ENCODE data around the gene ZFY. TPM values are rescaled to one million over a fixed set of nuclear protein-coding genes. Genes with fewer than 3 reads are reported as not detected.

The ZFY gene
- total RNA-seq, 1 experiment from 2014 or later: not detected

DNA sequence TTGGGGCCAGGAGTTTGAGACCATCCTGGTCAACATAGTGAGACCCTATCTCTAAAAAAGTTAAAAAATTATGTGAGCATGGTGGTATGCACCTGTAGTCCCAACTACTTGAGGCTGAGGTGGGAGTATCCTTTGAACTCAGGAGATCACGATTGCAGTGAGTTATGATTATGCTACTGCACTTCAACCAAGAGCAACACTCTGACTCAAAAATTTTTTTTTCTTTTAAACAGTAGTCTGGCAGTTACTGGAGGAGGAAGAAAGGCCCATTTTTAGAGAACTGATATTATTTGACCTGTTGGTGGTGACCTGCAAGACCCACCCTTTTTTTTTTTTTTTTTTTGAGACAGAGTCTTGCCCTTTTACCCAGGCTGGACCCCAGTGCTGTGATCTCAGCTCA, 29.6 kb downstream of the ZFY start:
- no peak for TF ChIP-seq EZH2phosphoT487 (IDR thresholded peaks at IDR 0.05; ENCODE audit: borderline replicate concordance, low read length)
- TF ChIP-seq, protein P1, sequence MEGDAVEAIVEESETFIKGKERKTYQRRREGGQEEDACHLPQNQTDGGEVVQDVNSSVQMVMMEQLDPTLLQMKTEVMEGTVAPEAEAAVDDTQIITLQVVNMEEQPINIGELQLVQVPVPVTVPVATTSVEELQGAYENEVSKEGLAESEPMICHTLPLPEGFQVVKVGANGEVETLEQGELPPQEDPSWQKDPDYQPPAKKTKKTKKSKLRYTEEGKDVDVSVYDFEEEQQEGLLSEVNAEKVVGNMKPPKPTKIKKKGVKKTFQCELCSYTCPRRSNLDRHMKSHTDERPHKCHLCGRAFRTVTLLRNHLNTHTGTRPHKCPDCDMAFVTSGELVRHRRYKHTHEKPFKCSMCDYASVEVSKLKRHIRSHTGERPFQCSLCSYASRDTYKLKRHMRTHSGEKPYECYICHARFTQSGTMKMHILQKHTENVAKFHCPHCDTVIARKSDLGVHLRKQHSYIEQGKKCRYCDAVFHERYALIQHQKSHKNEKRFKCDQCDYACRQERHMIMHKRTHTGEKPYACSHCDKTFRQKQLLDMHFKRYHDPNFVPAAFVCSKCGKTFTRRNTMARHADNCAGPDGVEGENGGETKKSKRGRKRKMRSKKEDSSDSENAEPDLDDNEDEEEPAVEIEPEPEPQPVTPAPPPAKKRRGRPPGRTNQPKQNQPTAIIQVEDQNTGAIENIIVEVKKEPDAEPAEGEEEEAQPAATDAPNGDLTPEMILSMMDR (conservative IDR thresholded peaks at IDR 0.05; ENCODE audit: low read depth, low read length): no peak
- TF ChIP-seq EZH2 (IDR thresholded peaks at IDR 0.05; ENCODE audit: low read length, unreplicated experiment): no peak
- H3K36me3 ChIP-seq (ENCODE audit: low read depth, low read length): no peaks in the 10 kb centered on the region
- H3K9ac ChIP-seq (ENCODE audit: low read length): no peak overlapping the region
- H3F3A ChIP-seq (ENCODE audit: low read length, unreplicated experiment): no peaks in the 10 kb centered on the region
- H2AFZ ChIP-seq (ENCODE audit: low read length): no peak overlapping the region
- no peaks in the 10 kb centered on the region for H3K9me2 ChIP-seq (replicated peaks; ENCODE audit: low read length)
- ATAC-seq (no peak), DNase-seq (no peak)
- H3K9me3 ChIP-seq (ENCODE audit: low read length): no peaks in the 10 kb centered on the region
- no peaks in the 10 kb centered on the region for H3K4me1 ChIP-seq (ENCODE audit: insufficient read depth, low read length)
- no peak overlapping the region for H3K4me3 ChIP-seq (ENCODE audit: low read length)
- CTCF ChIA-PET: no interaction called here
- POLR2A ChIA-PET (ENCODE audit: unreplicated experiment): no interaction called here
- H3K79me2 ChIP-seq (ENCODE audit: low read length): no peaks in the 10 kb centered on the region
- H3K4me2 ChIP-seq (ENCODE audit: low read length): no peak overlapping the region
- BruUV-seq (replicated peaks): no TSS peak
- no peaks in the 10 kb centered on the region for H4K20me1 ChIP-seq (ENCODE audit: low read length)
- no peaks in the 10 kb centered on the region for H3K27me3 ChIP-seq (ENCODE audit: low read length)
- intact Hi-C loops (cut with micrococcal nuclease): no loop called here
- no peak overlapping the region for H3K27ac ChIP-seq (ENCODE audit: low read length)

DNA sequence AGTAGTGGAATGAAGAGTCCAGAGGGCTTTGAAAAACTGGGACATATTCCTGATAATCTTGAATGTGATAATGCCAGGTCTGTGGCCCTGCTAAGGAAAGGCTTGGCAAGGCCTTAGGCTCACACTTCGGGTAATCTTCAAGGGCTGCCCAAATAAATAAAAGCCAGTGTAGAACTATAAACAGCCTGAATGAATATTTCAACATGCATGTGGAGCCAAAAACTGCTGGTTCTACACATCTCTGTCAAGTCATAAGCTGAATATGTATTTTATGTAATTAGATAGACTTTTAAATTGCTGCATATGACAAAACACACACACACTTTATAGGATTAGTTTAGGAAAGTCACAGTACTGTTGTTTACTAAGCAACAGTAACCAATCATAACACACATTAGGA, 30.4 kb downstream of the ZFY start:
- no peak for ATAC-seq

DNA sequence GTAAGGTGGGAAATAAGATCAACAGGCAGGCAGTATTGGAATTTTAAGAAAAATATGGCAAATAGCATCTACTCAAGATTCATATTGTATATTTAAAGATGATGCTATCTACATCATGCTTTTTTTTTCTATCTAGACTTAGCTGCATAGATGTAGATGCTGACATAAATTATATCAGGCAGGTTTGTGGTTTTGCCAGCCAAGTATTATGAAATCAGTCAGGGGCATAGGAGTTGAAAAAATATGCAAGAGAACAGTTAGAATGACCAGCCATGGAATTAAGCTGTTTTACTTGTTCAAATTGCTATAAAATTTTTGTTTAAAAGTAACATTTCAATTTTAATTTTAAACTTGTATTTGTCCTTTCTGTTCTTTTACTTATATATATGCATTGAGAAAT, 34.4 kb downstream of the ZFY start:
- H3K27ac ChIP-seq (ENCODE audit: low read length): no peak overlapping the region
- no peaks in the 10 kb centered on the region for H3K79me2 ChIP-seq (ENCODE audit: low read length)
- no peak overlapping the region for H3K4me2 ChIP-seq (ENCODE audit: low read length)
- no peaks in the 10 kb centered on the region for H3K9me3 ChIP-seq (ENCODE audit: low read length)
- H4K20me1 ChIP-seq (ENCODE audit: low read length): no peaks in the 10 kb centered on the region
- H3K4me3 ChIP-seq (ENCODE audit: low read length): no peak overlapping the region
- no peak overlapping the region for H2AFZ ChIP-seq (ENCODE audit: low read length)
- H3F3A ChIP-seq (ENCODE audit: low read length, unreplicated experiment): no peaks in the 10 kb centered on the region
- H3K36me3 ChIP-seq (ENCODE audit: low read depth, low read length): no peaks in the 10 kb centered on the region
- CTCF ChIA-PET: no interaction called here
- no peaks in the 10 kb centered on the region for H3K27me3 ChIP-seq (ENCODE audit: low read length)
- DNase-seq (no peak), ATAC-seq (no peak)
- intact Hi-C loops (cut with micrococcal nuclease): no loop called here
- POLR2A ChIA-PET (ENCODE audit: unreplicated experiment): no interaction called here
- BruUV-seq (replicated peaks): no TSS peak
- H3K4me1 ChIP-seq (ENCODE audit: insufficient read depth, low read length): no peaks in the 10 kb centered on the region
- no peaks in the 10 kb centered on the region for H3K9me2 ChIP-seq (replicated peaks; ENCODE audit: low read length)
- H3K9ac ChIP-seq (ENCODE audit: low read length): no peak overlapping the region
- TF ChIP-seq EZH2 (IDR thresholded peaks at IDR 0.05; ENCODE audit: low read length, unreplicated experiment) (no peak), EZH2phosphoT487 (IDR thresholded peaks at IDR 0.05; ENCODE audit: borderline replicate concordance, low read length) (no peak)
- TF ChIP-seq, protein P1 (conservative IDR thresholded peaks at IDR 0.05; ENCODE audit: low read depth, low read length): no peak

More for the DNA sequence above, 30.4 kb downstream of the ZFY start:
- Histone ChIP-seq H3K27me3 (ENCODE audit: low read length) (no peaks in the 10 kb centered on the region), H3K9ac (ENCODE audit: low read length) (no peak overlapping the region), H3K9me3 (ENCODE audit: low read length) (no peaks in the 10 kb centered on the region), H3F3A (ENCODE audit: low read length, unreplicated experiment) (no peaks in the 10 kb centered on the region), H3K4me3 (ENCODE audit: low read length) (no peak overlapping the region), H3K36me3 (ENCODE audit: low read depth, low read length) (no peaks in the 10 kb centered on the region), H3K4me1 (ENCODE audit: insufficient read depth, low read length) (no peaks in the 10 kb centered on the region), H3K4me2 (ENCODE audit: low read length) (no peak overlapping the region), H3K27ac (ENCODE audit: low read length) (no peak overlapping the region), H2AFZ (ENCODE audit: low read length) (no peak overlapping the region), H4K20me1 (ENCODE audit: low read length) (no peaks in the 10 kb centered on the region), H3K9me2 (replicated peaks; ENCODE audit: low read length) (no peaks in the 10 kb centered on the region), H3K79me2 (ENCODE audit: low read length) (no peaks in the 10 kb centered on the region)
- BruUV-seq (replicated peaks): no TSS peak
- ChIA-PET POLR2A (ENCODE audit: unreplicated experiment) (no interaction called here), CTCF (no interaction called here)
- no peak for DNase-seq
- TF ChIP-seq EZH2 (IDR thresholded peaks at IDR 0.05; ENCODE audit: low read length, unreplicated experiment) (no peak), EZH2phosphoT487 (IDR thresholded peaks at IDR 0.05; ENCODE audit: borderline replicate concordance, low read length) (no peak)
- TF ChIP-seq, protein P1 (conservative IDR thresholded peaks at IDR 0.05; ENCODE audit: low read depth, low read length): no peak
- intact Hi-C loops (cut with micrococcal nuclease): no loop called here

Measured in PC-3 (cell line).